NCI-H446 (cell line): ENCODE measurements around the gene FBXL2.
"Not testable (repeated sequence)": the region's sequence is repeated elsewhere in the genome, so short reads cannot be mapped to it uniquely, and the experiment has no call there.

Experiments
- DNase-seq, 2 experiments: peaks; one replicate each; lab custom pipeline; 2025; lab: John Stamatoyannopoulos, UW

Gene FBXL2

GRCh38 chr3:33317963-33318709, 40.9 kb downstream of the FBXL2 start:
- no peak for DNase-seq

GRCh38 chr3:33318710-33319380, 41.6 kb downstream of the FBXL2 start:
- DNase-seq, result no peak

- DNase-seq, result no peak
Observed at GRCh38 chr3:33322412-33322811, 45.2 kb downstream of the FBXL2 start.

- DNase-seq, result no peak
Observed at GRCh38 chr3:33331414-33331813, 54.2 kb downstream of the FBXL2 start.

GRCh38 chr3:33334364-33334763, 57.1 kb downstream of the FBXL2 start:
- DNase-seq, result no peak

GRCh38 chr3:33338936-33339465, 61.8 kb downstream of the FBXL2 start:
- not testable (repeated sequence) for DNase-seq

GRCh38 chr3:33339758-33340157, 62.5 kb downstream of the FBXL2 start:
- DNase-seq, result no peak

- no peak for DNase-seq
Observed at GRCh38 chr3:33355611-33356010, 78.4 kb downstream of the FBXL2 start.

GRCh38 chr3:33358172-33358781, 81.0 kb downstream of the FBXL2 start:
- no peak for DNase-seq

GRCh38 chr3:33360136-33360825, 83.0 kb downstream of the FBXL2 start:
- no peak for DNase-seq

GRCh38 chr3:33363113-33363800, 86.0 kb downstream of the FBXL2 start:
- DNase-seq, result no peak

GRCh38 chr3:33364060-33364459, 86.8 kb downstream of the FBXL2 start:
- no peak for DNase-seq

GRCh38 chr3:33364531-33365128, 87.4 kb downstream of the FBXL2 start:
- DNase-seq, result no peak

GRCh38 chr3:33372218-33373081, 95.2 kb downstream of the FBXL2 start:
- peak in 1 of 2 experiments; percentile 22 for DNase-seq

- no peak for DNase-seq
Observed at GRCh38 chr3:33373082-33373437, 95.8 kb downstream of the FBXL2 start.

GRCh38 chr3:33377489-33377888, 100.2 kb downstream of the FBXL2 start:
- no peak for DNase-seq

- DNase-seq, result no peak
Observed at GRCh38 chr3:33377931-33378330, 100.7 kb downstream of the FBXL2 start.

GRCh38 chr3:33380653-33381052, 103.4 kb downstream of the FBXL2 start:
- DNase-seq, result no peak

- DNase-seq, result no peak
Observed at GRCh38 chr3:33383951-33384350, 106.7 kb downstream of the FBXL2 start.

GRCh38 chr3:33385423-33385822, 108.2 kb downstream of the FBXL2 start:
- no peak for DNase-seq
